K562 (cell line): ENCODE measurements around the gene GAPDH. TPM values are rescaled to one million over a fixed set of nuclear protein-coding genes. Genes with fewer than 3 reads are reported as not detected.

Experiments
- ATAC-seq: fragments of 200-7000 bp; cut with Tn5 transposase; 3 replicates; pipeline ENCODE4 v1.9.1; 2020; ENCODE audit warnings: moderate library complexity
- BruUV-seq: library from RNA; stranded (reverse); fragments of 400-500 nt; replicated peaks from 2 replicates; lab custom pipeline; 2021; lab: Mats Ljungman, UMichigan
- CTCF ChIA-PET: fragments of 300-600 bp; formaldehyde crosslinking; extraction: SDS; loops from one replicate; lab custom pipeline; 2021; ENCODE audit warnings: low intra/inter-chr PET ratio; lab: Yijun Ruan, JAX
- POLR2A ChIA-PET: fragments of 300-600, 350-650 bp; sonication (Branson Sonifier 250); formaldehyde crosslinking; extraction: SDS; loops from one replicate; lab custom pipeline; 2021; ENCODE audit warnings: antibody characterized with exemption, inconsistent platforms; lab: Yijun Ruan, JAX
- DNase-seq, 4 experiments: peaks; one replicate each; pipeline versions ENCODE4 v3.0.0 to v3.0.0-alpha.2; 2011 to 2018; ENCODE audit warnings: low spot score in 3 of 4, mixed read lengths in 3 of 4; ENCODE audit errors: extremely low read depth in 1 of 4
- FAIRE-seq: peaks from 2 replicates; lab custom pipeline; 2011; peaks lifted over from hg19 to GRCh38; lab: Jason Lieb, UNC
- H2AFZ ChIP-seq: 2 replicates; pipeline ENCODE4 v1.6.0; 2011; ENCODE audit warnings: low read depth, low read length, control low read depth, inconsistent platforms
- H3K27ac ChIP-seq: fragments of 200-600 bp; 3 replicates; pipeline ENCODE4 v1.8.0; 2011; ENCODE audit warnings: low read depth, mild to moderate bottlenecking, control low read depth, inconsistent platforms, low read length, moderate library complexity, mixed read lengths; ENCODE audit errors: extremely low read depth
- H3K27me3 ChIP-seq, 2 experiments: fragments of 300-600 bp in 1 of 2; 2 replicates in 1 of 2; 3 replicates in 1 of 2; pipeline versions ENCODE4 v1.6.0 to v1.8.0; 2011; ENCODE audit warnings: inconsistent platforms in 2 of 2, low read length in 2 of 2, mild to moderate bottlenecking in 1 of 2, mixed read lengths in 1 of 2, moderate library complexity in 1 of 2; ENCODE audit not compliant: control insufficient read depth in 2 of 2, insufficient read depth in 2 of 2
- H3K36me3 ChIP-seq: fragments of 300-600 bp; 3 replicates; pipeline ENCODE4 v1.8.0; 2011; ENCODE audit warnings: mild to moderate bottlenecking, low read length, inconsistent platforms; ENCODE audit not compliant: control insufficient read depth, insufficient read depth
- H3K4me1 ChIP-seq, 2 experiments: fragments of 200-600 bp in 1 of 2; replicated peaks in 1 of 2; 2 replicates in 1 of 2; 3 replicates in 1 of 2; pipeline versions ENCODE4 v1.5.1 to v1.8.0; 2011; ENCODE audit warnings: inconsistent platforms in 2 of 2, low read length in 2 of 2, mild to moderate bottlenecking in 1 of 2, mixed read lengths in 1 of 2, moderate library complexity in 1 of 2; ENCODE audit not compliant: control insufficient read depth in 2 of 2, insufficient read depth in 2 of 2
- H3K4me2 ChIP-seq: 2 replicates; pipeline ENCODE4 v1.6.1; 2011; ENCODE audit warnings: low read length, control low read depth, inconsistent platforms, mixed read lengths; ENCODE audit not compliant: insufficient read depth
- H3K4me3 ChIP-seq: fragments of 200-600 bp; sonication (generic), shearing (Covaris generic); 2 replicates; pipeline ENCODE4 v1.5.1; 2016; ENCODE audit warnings: control low read depth, inconsistent platforms
- H3K79me2 ChIP-seq: fragments of 200-600 bp; 3 replicates; pipeline ENCODE4 v1.8.0; 2011; ENCODE audit warnings: low read length, inconsistent platforms; ENCODE audit not compliant: control insufficient read depth, insufficient read depth
- H3K9ac ChIP-seq, 2 experiments: 2 replicates each; pipeline versions ENCODE4 v1.6.0 to v1.6.1; 2011; ENCODE audit warnings: low read depth in 2 of 2, low read length in 2 of 2, control low read depth in 1 of 2, inconsistent platforms in 1 of 2, mild to moderate bottlenecking in 1 of 2, mixed read lengths in 1 of 2; ENCODE audit not compliant: insufficient read depth in 1 of 2
- H3K9me1 ChIP-seq: one replicate; pipeline ENCODE4 v1.6.0; 2011; ENCODE audit warnings: inconsistent platforms, mild to moderate bottlenecking, low read length, moderate library complexity; ENCODE audit not compliant: control insufficient read depth, insufficient read depth
- H3K9me3 ChIP-seq: replicated peaks from 2 replicates; pipeline ENCODE4 v1.5.1; 2011; ENCODE audit warnings: low read depth, low read length, inconsistent platforms; ENCODE audit not compliant: control insufficient read depth, insufficient read depth
- H4K20me1 ChIP-seq: replicated peaks from 2 replicates; pipeline ENCODE4 v1.6.1; 2011; ENCODE audit warnings: low read length, inconsistent platforms, mixed read lengths; ENCODE audit not compliant: control insufficient read depth, insufficient read depth
- ERF ChIP-seq: fragments of 450-650 bp; formaldehyde crosslinking; IDR thresholded peaks from 2 replicates; pipeline ENCODE4 v1.4.0; 2020; ENCODE audit warnings: mild to moderate bottlenecking, mixed read lengths
- FOXM1 ChIP-seq, 2 experiments: fragments of 450-650 bp in 1 of 2; sonication (generic) in 1 of 2; formaldehyde crosslinking in 1 of 2; IDR thresholded peaks; 2 replicates each; pipeline versions ENCODE4 v1.6.1 to v1.9.0; 2017 to 2022; ENCODE audit warnings: low read depth in 2 of 2, mild to moderate bottlenecking in 2 of 2, missing genetic modification reagents in 1 of 2, moderate library complexity in 1 of 2
- FOXP1 ChIP-seq: sonication (generic); formaldehyde crosslinking; IDR thresholded peaks from 2 replicates; pipeline ENCODE4 v1.8.0; 2022; ENCODE audit warnings: mild to moderate bottlenecking, missing genetic modification reagents
- HSF4 ChIP-seq: fragments of 250-450 bp; sonication (Bioruptor Pico); IDR thresholded peaks from 2 replicates; pipeline ENCODE4 v2.1.2; 2022; ENCODE audit warnings: mild to moderate bottlenecking, moderate library complexity, borderline replicate concordance
- MCM5 ChIP-seq: fragments of 450-650 bp; IDR thresholded peaks from 2 replicates; pipeline ENCODE4 v1.6.1; 2016; ENCODE audit warnings: low read depth
- POLR2A ChIP-seq: fragments of 450-650 bp; conservative IDR thresholded peaks from 2 replicates; pipeline ENCODE4 v1.6.1; 2016
- POLR2B ChIP-seq: fragments of 450-650 bp; IDR thresholded peaks from 2 replicates; pipeline ENCODE4 v1.6.1; 2018; ENCODE audit warnings: low read depth; ENCODE audit not compliant: partially characterized antibody
- SUPT5H ChIP-seq: fragments of 450-650 bp; IDR thresholded peaks from 2 replicates; pipeline ENCODE4 v1.6.1; 2016
- WGBS: fragments of 100-300 bp; shearing (Covaris generic); methylation state at CpG from one replicate; pipeline ENCODE4 v1.1.6; 2016; ENCODE audit warnings: low coverage, mixed read lengths; ENCODE audit not compliant: insufficient coverage; ENCODE audit errors: missing lambda C conversion rate; 5-methylcytosine and 5-hydroxymethylcytosine counted together
- in situ Hi-C: fragments of 300-500 bp; cut with MboI; formaldehyde crosslinking; loops from 4 replicates; pipeline ENCODE4 v1.15.0; 2018; ENCODE audit warnings: inconsistent platforms, mixed read lengths
- intact Hi-C: fragments of 100-400 bp; cut with micrococcal nuclease; formaldehyde crosslinking; loops from 2 replicates; pipeline ENCODE4 v1.14.2; 2022
- polyA plus RNA-seq, 8 experiments: library from polyadenylated mRNA; depleted of rRNA in 4 of 8; stranded (reverse) in 5 of 8; unstranded in 3 of 8; fragments of >200 nt; fragmentation: Nextera tagmentation in 2 of 8; fragmentation: Illumina TruSeq in 1 of 8; extraction: Ambion mirVana in 2 of 8; extraction: Trizol in 1 of 8; gene quantifications; 2 replicates each; pipeline versions ENCODE4 v1.2.1 to v1.2.3, GENCODE V29; 2011 to 2014; ENCODE audit warnings: inconsistent platforms in 1 of 8, missing spikeins in 1 of 8
- total RNA-seq, 7 experiments: library from RNA; depleted of rRNA in 6 of 7; stranded (reverse); fragments of >200 nt in 6 of 7; fragmentation: Illumina TruSeq in 2 of 7; extraction: Trizol in 2 of 7; gene quantifications; 2 replicates each; pipeline versions ENCODE4 v1.2.1 to v1.2.3, GENCODE V29; 2011 to 2021; ENCODE audit warnings: low replicate concordance in 1 of 7
- TF ChIP-seq, protein P1 (sequence below): IDR thresholded peaks from 3 replicates; pipeline ENCODE4 v1.6.1; 2011; ENCODE audit warnings: borderline replicate concordance, mild to moderate bottlenecking, moderate library complexity; ENCODE audit not compliant: insufficient read length; ENCODE audit errors: extremely low read depth

GAPDH gene
- total and polyA plus RNA-seq, 9 of the 15 experiments (the other 6 are each of a cell fraction or from before 2014, with no cell fraction given): 2,206 to 6,793 (median 4,217) TPM

DNA sequence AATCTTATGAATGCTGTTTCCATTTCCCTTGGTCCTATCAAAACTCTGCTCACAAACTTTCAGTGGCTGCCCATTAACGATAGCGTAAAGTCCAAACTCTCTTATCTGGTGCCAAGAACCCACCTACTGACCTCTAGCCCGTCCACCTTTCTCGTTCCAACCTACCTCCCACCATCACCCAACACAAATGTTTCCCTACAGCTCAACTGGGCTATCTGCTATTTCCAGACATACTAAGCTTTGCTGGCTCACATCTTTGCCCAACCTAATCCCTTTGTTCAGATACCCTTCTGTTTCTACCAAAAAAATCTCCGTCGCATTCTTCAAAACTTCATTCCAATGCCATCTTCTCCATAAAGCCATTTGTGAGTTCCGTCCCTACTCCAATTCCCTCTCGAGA, 41.3 kb downstream of the GAPDH start:
- WGBS: 87% methylated on average over 8 of the region's 8 CpGs
- no peak for FAIRE-seq
- POLR2A ChIA-PET: interaction anchor here (1.0 kb wide), 1 partner anchor 41 kb away, joined by 3 read pairs; the partner anchor contains the start of gene GAPDH
- CTCF ChIA-PET: no interaction called here
- no peak overlapping the region for H2AFZ ChIP-seq
- no peak overlapping the region for H3K4me3 ChIP-seq
- no TSS peak for BruUV-seq
- no peak overlapping the region for H3K27ac ChIP-seq
- intact Hi-C loops: no loop called here
- no peaks in the 10 kb centered on the region for H3K79me2 ChIP-seq
- no peak overlapping the region for H3K9ac ChIP-seq
- in situ Hi-C loops: no loop called here
- no peaks in the 10 kb centered on the region for H3K9me1 ChIP-seq
- no peaks in the 10 kb centered on the region for H3K9me3 ChIP-seq
- TF ChIP-seq POLR2B (peak; percentile 36), MCM5 (no peak), POLR2A (peak; percentile 55), ERF (CRISPR knock-in tag) (no peak), FOXP1 (no peak), HSF4 (CRISPR knock-in tag) (no peak), FOXM1 (IDR thresholded peaks at IDR 0.05; ENCODE audit: low read depth) (no peak), FOXM1 (CRISPR knock-in tag; IDR thresholded peaks at IDR 0.05; ENCODE audit: low read depth) (no peak), SUPT5H (peak; percentile 41; the same call in 1 of the 2 replicates)
- TF ChIP-seq, protein P1, sequence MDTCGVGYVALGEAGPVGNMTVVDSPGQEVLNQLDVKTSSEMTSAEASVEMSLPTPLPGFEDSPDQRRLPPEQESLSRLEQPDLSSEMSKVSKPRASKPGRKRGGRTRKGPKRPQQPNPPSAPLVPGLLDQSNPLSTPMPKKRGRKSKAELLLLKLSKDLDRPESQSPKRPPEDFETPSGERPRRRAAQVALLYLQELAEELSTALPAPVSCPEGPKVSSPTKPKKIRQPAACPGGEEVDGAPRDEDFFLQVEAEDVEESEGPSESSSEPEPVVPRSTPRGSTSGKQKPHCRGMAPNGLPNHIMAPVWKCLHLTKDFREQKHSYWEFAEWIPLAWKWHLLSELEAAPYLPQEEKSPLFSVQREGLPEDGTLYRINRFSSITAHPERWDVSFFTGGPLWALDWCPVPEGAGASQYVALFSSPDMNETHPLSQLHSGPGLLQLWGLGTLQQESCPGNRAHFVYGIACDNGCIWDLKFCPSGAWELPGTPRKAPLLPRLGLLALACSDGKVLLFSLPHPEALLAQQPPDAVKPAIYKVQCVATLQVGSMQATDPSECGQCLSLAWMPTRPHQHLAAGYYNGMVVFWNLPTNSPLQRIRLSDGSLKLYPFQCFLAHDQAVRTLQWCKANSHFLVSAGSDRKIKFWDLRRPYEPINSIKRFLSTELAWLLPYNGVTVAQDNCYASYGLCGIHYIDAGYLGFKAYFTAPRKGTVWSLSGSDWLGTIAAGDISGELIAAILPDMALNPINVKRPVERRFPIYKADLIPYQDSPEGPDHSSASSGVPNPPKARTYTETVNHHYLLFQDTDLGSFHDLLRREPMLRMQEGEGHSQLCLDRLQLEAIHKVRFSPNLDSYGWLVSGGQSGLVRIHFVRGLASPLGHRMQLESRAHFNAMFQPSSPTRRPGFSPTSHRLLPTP: no peak
- ATAC-seq: no peak
- no peaks in the 10 kb centered on the region for H3K27me3 ChIP-seq
- peaks cover 82% of the 10 kb centered on the region for H3K36me3 ChIP-seq
- H4K20me1 ChIP-seq: no peaks in the 10 kb centered on the region; the same call in 1 of the 2 replicates
- no peaks in the 10 kb centered on the region for H3K4me1 ChIP-seq
- no peak overlapping the region for H3K4me2 ChIP-seq
- no peak for DNase-seq
